ENCODE results near the gene DOCK2. TPM values are rescaled to one million over a fixed set of nuclear protein-coding genes. Genes with fewer than 3 reads are reported as not detected.
"Not testable (repeated sequence)": the region's sequence is repeated elsewhere in the genome, so short reads cannot be mapped to it uniquely, and the experiment has no call there.

Gene DOCK2
- total RNA-seq, 1 donor from 2014 or later = 1.1 TPM

DNA sequence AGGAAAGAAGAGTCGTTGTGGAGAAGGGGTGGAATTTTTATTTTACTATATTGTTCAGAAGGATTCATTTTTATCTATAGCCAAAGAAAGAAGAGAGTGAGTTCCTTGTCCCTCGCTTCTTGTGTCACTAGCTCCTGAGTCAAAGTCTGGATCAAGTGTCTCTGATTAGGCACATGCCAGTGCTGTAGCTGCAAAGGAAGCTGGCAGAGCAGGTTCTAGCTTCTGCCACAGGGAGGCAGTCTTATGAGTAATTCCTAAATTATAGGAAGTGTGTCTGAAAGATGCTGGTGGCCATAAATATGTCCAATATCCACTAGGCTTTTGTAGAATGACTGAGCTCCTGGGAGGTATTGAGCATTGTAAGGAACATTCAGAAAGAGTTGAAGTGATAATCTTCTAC is 84.7 kb downstream of the DOCK2 start:
- no peak overlapping the region for H3K27ac ChIP-seq
- no peak overlapping the region for H3K9ac ChIP-seq

DNA sequence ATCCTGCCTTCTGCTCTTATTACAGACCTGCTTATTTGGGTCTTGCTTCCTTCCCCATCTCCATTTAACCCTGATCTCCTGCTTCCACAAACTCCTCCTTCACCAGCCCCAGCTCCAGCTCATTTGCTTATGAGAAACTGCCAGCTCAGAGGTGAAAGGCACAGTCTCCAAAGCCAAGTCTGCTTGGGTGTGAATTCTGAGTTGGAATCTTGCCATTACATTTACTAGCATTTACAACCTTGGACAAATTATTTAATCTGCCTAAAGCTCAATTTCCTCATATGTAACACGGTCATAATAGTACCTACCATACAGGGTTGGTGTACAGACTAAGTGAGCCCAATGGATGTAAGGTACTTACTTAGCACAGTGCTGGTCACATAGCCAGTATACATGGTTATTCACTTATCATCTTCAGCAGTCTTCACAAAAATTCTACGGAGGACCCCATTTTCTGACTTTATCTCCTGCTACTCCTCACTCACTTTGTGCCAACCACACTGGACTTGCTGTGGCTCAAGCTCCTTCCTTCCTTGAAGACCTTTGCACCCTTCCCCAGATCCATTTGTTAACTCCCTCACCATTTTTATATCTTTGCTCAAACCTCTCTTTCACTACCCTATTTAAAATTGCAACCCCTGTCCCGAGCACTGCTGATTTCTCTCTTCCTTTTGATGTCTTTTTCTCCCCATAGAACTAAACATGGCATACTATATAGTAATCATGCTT is 86.2 kb downstream of the DOCK2 start:
- Mint-ChIP-seq H3K36me3 (no peaks in the 10 kb centered on the region), H3K27ac (no peak overlapping the region), H3K9me3 (no peaks in the 10 kb centered on the region), H3K4me3 (no peak overlapping the region), H3K4me1 (peaks cover 5% of the 10 kb centered on the region), H3K27me3 (ENCODE audit: insufficient read depth, low read depth) (peaks cover 3% of the 10 kb centered on the region)
- Histone ChIP-seq H3K4me1 (no peaks in the 10 kb centered on the region), H3K4me3 (no peak overlapping the region), H4K20me1 (ENCODE audit: low read depth) (no peaks in the 10 kb centered on the region), H3K9ac (no peak overlapping the region), H3K4me2 (no peak overlapping the region), H3K9me3 (ENCODE audit: low read depth) (no peaks in the 10 kb centered on the region), H3K27ac (no peak overlapping the region), H3K27me3 (no peaks in the 10 kb centered on the region), H3K36me3 (no peaks in the 10 kb centered on the region), H2AFZ (replicated peaks) (no peak overlapping the region), H3F3A (ENCODE audit: low read depth) (no peaks in the 10 kb centered on the region), H3K79me2 (ENCODE audit: low read depth) (no peaks in the 10 kb centered on the region)
- TF ChIP-seq EZH2phosphoT487 (IDR thresholded peaks at IDR 0.05) = no peak
- TF ChIP-seq, protein P1, sequence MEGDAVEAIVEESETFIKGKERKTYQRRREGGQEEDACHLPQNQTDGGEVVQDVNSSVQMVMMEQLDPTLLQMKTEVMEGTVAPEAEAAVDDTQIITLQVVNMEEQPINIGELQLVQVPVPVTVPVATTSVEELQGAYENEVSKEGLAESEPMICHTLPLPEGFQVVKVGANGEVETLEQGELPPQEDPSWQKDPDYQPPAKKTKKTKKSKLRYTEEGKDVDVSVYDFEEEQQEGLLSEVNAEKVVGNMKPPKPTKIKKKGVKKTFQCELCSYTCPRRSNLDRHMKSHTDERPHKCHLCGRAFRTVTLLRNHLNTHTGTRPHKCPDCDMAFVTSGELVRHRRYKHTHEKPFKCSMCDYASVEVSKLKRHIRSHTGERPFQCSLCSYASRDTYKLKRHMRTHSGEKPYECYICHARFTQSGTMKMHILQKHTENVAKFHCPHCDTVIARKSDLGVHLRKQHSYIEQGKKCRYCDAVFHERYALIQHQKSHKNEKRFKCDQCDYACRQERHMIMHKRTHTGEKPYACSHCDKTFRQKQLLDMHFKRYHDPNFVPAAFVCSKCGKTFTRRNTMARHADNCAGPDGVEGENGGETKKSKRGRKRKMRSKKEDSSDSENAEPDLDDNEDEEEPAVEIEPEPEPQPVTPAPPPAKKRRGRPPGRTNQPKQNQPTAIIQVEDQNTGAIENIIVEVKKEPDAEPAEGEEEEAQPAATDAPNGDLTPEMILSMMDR (IDR thresholded peaks at IDR 0.05) = no peak
- TF ChIP-seq EZH2 (IDR thresholded peaks at IDR 0.05) = no peak
- no peak for DNase-seq (ENCODE audit: low spot score)

More for the DNA sequence above, 84.7 kb downstream of the DOCK2 start:
- no peaks in the 10 kb centered on the region for H3K36me3 ChIP-seq
- Mint-ChIP-seq H3K27ac (no peak overlapping the region), H3K4me1 (peaks cover 5% of the 10 kb centered on the region), H3K9me3 (no peaks in the 10 kb centered on the region), H3K36me3 (no peaks in the 10 kb centered on the region), H3K27me3 (ENCODE audit: insufficient read depth, low read depth) (peaks cover 3% of the 10 kb centered on the region), H3K4me3 (no peak overlapping the region)
- H3K4me1 ChIP-seq = no peaks in the 10 kb centered on the region
- no peaks in the 10 kb centered on the region for H3K79me2 ChIP-seq (ENCODE audit: low read depth)
- TF ChIP-seq, protein P1 (IDR thresholded peaks at IDR 0.05) = peak; percentile 15
- no peak for TF ChIP-seq EZH2phosphoT487 (IDR thresholded peaks at IDR 0.05)
- TF ChIP-seq EZH2 (IDR thresholded peaks at IDR 0.05) = no peak
- H4K20me1 ChIP-seq (ENCODE audit: low read depth) = no peaks in the 10 kb centered on the region
- no peaks in the 10 kb centered on the region for H3F3A ChIP-seq (ENCODE audit: low read depth)
- no peak for DNase-seq (ENCODE audit: low spot score)
- H2AFZ ChIP-seq (replicated peaks) = no peak overlapping the region
- H3K9me3 ChIP-seq (ENCODE audit: low read depth) = no peaks in the 10 kb centered on the region
- no peak overlapping the region for H3K4me2 ChIP-seq
- no peaks in the 10 kb centered on the region for H3K27me3 ChIP-seq
- no peak overlapping the region for H3K4me3 ChIP-seq

DNA sequence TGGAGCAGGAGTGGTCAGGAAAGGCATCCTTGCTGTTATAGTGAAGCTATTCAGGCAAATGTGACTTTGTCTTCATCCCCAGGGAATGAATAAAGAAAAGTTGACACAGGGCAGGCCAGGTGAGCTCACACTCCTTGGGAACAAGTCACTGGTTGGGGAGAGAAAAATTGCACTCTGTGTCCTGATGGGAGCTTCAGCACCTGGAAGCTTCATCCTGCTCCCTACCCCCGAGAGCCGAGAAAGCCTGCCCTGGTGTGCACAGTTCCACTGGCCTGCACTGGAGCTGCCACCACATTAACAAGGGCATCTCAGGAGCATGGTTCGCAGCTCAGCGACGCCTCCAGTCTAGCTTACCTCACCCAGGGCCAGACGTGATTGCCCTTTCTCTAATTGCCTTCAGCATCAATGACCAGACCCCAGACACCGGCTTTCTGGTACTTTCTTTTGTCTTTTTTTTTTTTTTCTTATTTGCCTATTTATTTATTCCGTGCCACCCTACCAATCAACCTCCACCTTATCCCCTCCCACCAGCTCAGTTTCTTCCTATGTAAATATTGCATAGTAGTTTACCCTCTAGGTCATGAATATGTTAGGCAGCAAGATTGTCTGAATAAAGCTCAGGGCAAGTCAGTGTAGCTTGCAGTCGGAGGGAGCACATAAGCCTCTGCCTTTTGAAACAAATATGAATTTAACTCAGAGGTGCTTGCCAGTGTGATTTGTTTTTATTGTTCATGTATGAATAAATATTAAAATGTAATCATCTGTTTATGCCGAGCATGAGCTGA is 87.4 kb downstream of the DOCK2 start:
- DNase-seq (ENCODE audit: low spot score) = no peak
- no peaks in the 10 kb centered on the region for H3K9me3 Mint-ChIP-seq
- Histone ChIP-seq H3K27ac (no peak overlapping the region), H3K79me2 (ENCODE audit: low read depth) (no peaks in the 10 kb centered on the region), H3K4me2 (no peak overlapping the region), H4K20me1 (ENCODE audit: low read depth) (no peaks in the 10 kb centered on the region), H3K27me3 (no peaks in the 10 kb centered on the region), H3K36me3 (no peaks in the 10 kb centered on the region), H3K9me3 (ENCODE audit: low read depth) (no peaks in the 10 kb centered on the region), H3K4me3 (no peak overlapping the region), H2AFZ (replicated peaks) (no peak overlapping the region), H3K9ac (no peak overlapping the region), H3F3A (ENCODE audit: low read depth) (no peaks in the 10 kb centered on the region), H3K4me1 (no peaks in the 10 kb centered on the region)
- peaks cover 5% of the 10 kb centered on the region for H3K4me1 Mint-ChIP-seq
- H3K36me3 Mint-ChIP-seq = no peaks in the 10 kb centered on the region
- peaks cover 3% of the 10 kb centered on the region for H3K27me3 Mint-ChIP-seq (ENCODE audit: insufficient read depth, low read depth)
- H3K4me3 Mint-ChIP-seq = no peak overlapping the region
- TF ChIP-seq EZH2 (IDR thresholded peaks at IDR 0.05) (no peak), EZH2phosphoT487 (IDR thresholded peaks at IDR 0.05) (no peak)
- TF ChIP-seq, protein P1 (IDR thresholded peaks at IDR 0.05) = no peak
- no peak overlapping the region for H3K27ac Mint-ChIP-seq

DNA sequence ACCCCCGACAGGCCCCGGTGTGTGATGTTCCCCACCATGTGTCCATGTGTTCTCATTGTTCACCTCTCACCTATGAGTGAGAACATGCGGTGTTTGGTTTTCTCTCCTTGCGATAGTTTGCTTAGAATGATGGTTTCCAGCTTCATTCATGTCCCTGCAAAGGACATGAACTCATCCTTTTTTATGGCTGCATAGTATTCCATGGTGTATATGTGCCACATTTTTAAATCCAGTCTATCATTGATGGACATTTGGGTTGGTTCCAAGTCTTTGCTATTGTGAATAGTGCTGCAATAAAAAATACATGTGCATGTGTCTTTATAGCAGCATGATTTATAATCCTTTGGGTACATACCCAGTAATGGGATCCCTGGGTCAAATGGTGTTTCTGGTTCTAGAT is 88.6 kb downstream of the DOCK2 start:
- H3K79me2 ChIP-seq (ENCODE audit: low read depth); H3K4me3 ChIP-seq; H2AFZ ChIP-seq (replicated peaks); H3K27me3 Mint-ChIP-seq (ENCODE audit: insufficient read depth, low read depth); H3K4me3 Mint-ChIP-seq; H3K4me2 ChIP-seq; H3K4me1 Mint-ChIP-seq; H3K9me3 Mint-ChIP-seq; H3K27ac Mint-ChIP-seq; H4K20me1 ChIP-seq (ENCODE audit: low read depth); H3K36me3 ChIP-seq; H3F3A ChIP-seq (ENCODE audit: low read depth); H3K36me3 Mint-ChIP-seq; H3K9ac ChIP-seq; H3K9me3 ChIP-seq (ENCODE audit: low read depth); H3K4me1 ChIP-seq; H3K27ac ChIP-seq; H3K27me3 ChIP-seq; DNase-seq (ENCODE audit: low spot score): not testable (repeated sequence)

Measured in neural progenitor cell (in vitro differentiated cells).